ENCODE data around the gene NPTX1.
A peak's percentile ranks its signal among the peaks of the same experiment; 100 is the strongest.

The NPTX1 gene

GRCh38 chr17:80461528-80462160, 14.8 kb downstream of the NPTX1 start:
- DNase-seq (ENCODE audit: low spot score in 2 of 2) = no peak
- Mint-ChIP-seq H3K9me3 (no peaks in the 10 kb centered on the region), H3K27ac (no peak overlapping the region), H3K4me1 (peaks cover 14% of the 10 kb centered on the region), H3K4me3 (no peak overlapping the region), H3K36me3 (no peaks in the 10 kb centered on the region)
- ATAC-seq = no peak

GRCh38 chr17:80460429-80460834, 16.0 kb downstream of the NPTX1 start:
- ATAC-seq = no peak
- Mint-ChIP-seq H3K36me3 (peaks cover 5% of the 10 kb centered on the region), H3K4me3 (no peak overlapping the region), H3K9me3 (no peaks in the 10 kb centered on the region), H3K27ac (no peak overlapping the region), H3K4me1 (peaks cover 22% of the 10 kb centered on the region)
- no peak for DNase-seq (ENCODE audit: low spot score in 2 of 2)

- H3K4me1 Mint-ChIP-seq = peaks cover 28% of the 10 kb centered on the region
- no peak overlapping the region for H3K27ac Mint-ChIP-seq
- ATAC-seq (no peak), DNase-seq (ENCODE audit: low spot score in 2 of 2) (no peak)
- no peak overlapping the region for H3K4me3 Mint-ChIP-seq
- H3K36me3 Mint-ChIP-seq = peaks cover 12% of the 10 kb centered on the region
- H3K9me3 Mint-ChIP-seq = no peaks in the 10 kb centered on the region
Observed at GRCh38 chr17:80459234-80459633, 17.2 kb downstream of the NPTX1 start.

- Mint-ChIP-seq H3K4me1 (peaks cover 36% of the 10 kb centered on the region), H3K9me3 (no peaks in the 10 kb centered on the region), H3K27ac (peak overlapping the region; percentile 17), H3K4me3 (no peak overlapping the region), H3K36me3 (peaks cover 12% of the 10 kb centered on the region)
- no peak for ATAC-seq
- no peak for DNase-seq (ENCODE audit: low spot score in 2 of 2)
Observed at GRCh38 chr17:80458016-80458415, 18.4 kb downstream of the NPTX1 start.

GRCh38 chr17:80457236-80457856, 19.1 kb downstream of the NPTX1 start:
- ATAC-seq (no peak), DNase-seq (ENCODE audit: low spot score in 2 of 2) (no peak)
- Mint-ChIP-seq H3K9me3 (no peaks in the 10 kb centered on the region), H3K4me3 (no peak overlapping the region), H3K4me1 (peaks cover 36% of the 10 kb centered on the region), H3K36me3 (peaks cover 12% of the 10 kb centered on the region), H3K27ac (peak overlapping the region; percentile 17)

- no peak for DNase-seq (ENCODE audit: low spot score in 2 of 2)
- H3K9me3 Mint-ChIP-seq = no peaks in the 10 kb centered on the region
- H3K27ac Mint-ChIP-seq = no peak overlapping the region
- ATAC-seq = no peak
- peaks cover 36% of the 10 kb centered on the region for H3K4me1 Mint-ChIP-seq
- H3K4me3 Mint-ChIP-seq = peak overlapping the region; percentile 92
- H3K36me3 Mint-ChIP-seq = peaks cover 12% of the 10 kb centered on the region
Observed at GRCh38 chr17:80456465-80457235, 19.8 kb downstream of the NPTX1 start.

- Mint-ChIP-seq H3K9me3 (no peaks in the 10 kb centered on the region), H3K36me3 (peaks cover 12% of the 10 kb centered on the region), H3K4me3 (peak overlapping the region; percentile 92), H3K4me1 (peaks cover 36% of the 10 kb centered on the region), H3K27ac (peak overlapping the region; percentile 98)
- DNase-seq (ENCODE audit: low spot score in 2 of 2) = no peak
- ATAC-seq = no peak
Observed at GRCh38 chr17:80455784-80456183, 20.6 kb downstream of the NPTX1 start.

- Mint-ChIP-seq H3K36me3 (peaks cover 12% of the 10 kb centered on the region), H3K4me3 (peak overlapping the region; percentile 92), H3K27ac (peak overlapping the region; percentile 98), H3K9me3 (no peaks in the 10 kb centered on the region), H3K4me1 (peaks cover 36% of the 10 kb centered on the region)
- DNase-seq (ENCODE audit: low spot score in 2 of 2) (no peak), ATAC-seq (peak; percentile 38)
Observed at GRCh38 chr17:80455336-80455710, 21.1 kb downstream of the NPTX1 start.

- H3K4me1 Mint-ChIP-seq = peaks cover 36% of the 10 kb centered on the region
- peak; percentile 94 for ATAC-seq
- no peaks in the 10 kb centered on the region for H3K9me3 Mint-ChIP-seq
- H3K27ac Mint-ChIP-seq = peak overlapping the region; percentile 98
- peak; percentile 96 to 98 for DNase-seq (ENCODE audit: low spot score in 2 of 2)
- peak overlapping the region; percentile 92 for H3K4me3 Mint-ChIP-seq
- H3K36me3 Mint-ChIP-seq = peaks cover 12% of the 10 kb centered on the region
Observed at GRCh38 chr17:80454557-80455335, 21.7 kb downstream of the NPTX1 start.

GRCh38 chr17:80453998-80454556, 22.3 kb downstream of the NPTX1 start:
- Mint-ChIP-seq H3K9me3 (no peaks in the 10 kb centered on the region), H3K4me3 (peak overlapping the region; percentile 92), H3K36me3 (peaks cover 12% of the 10 kb centered on the region), H3K4me1 (peaks cover 36% of the 10 kb centered on the region), H3K27ac (peak overlapping the region; percentile 98)
- DNase-seq (ENCODE audit: low spot score in 2 of 2) (no peak), ATAC-seq (no peak)

GRCh38 chr17:80453126-80453997, 23.0 kb downstream of the NPTX1 start:
- no peak for DNase-seq (ENCODE audit: low spot score in 2 of 2)
- ATAC-seq = no peak

GRCh38 chr17:80452173-80452915, 24.1 kb downstream of the NPTX1 start:
- DNase-seq (ENCODE audit: low spot score in 2 of 2) (no peak), ATAC-seq (no peak)
- Mint-ChIP-seq H3K27ac (no peak overlapping the region), H3K36me3 (peaks cover 12% of the 10 kb centered on the region), H3K4me3 (peak overlapping the region; percentile 92), H3K9me3 (no peaks in the 10 kb centered on the region), H3K4me1 (peaks cover 29% of the 10 kb centered on the region)

More at GRCh38 chr17:80453126-80453997, 23.0 kb downstream of the NPTX1 start:
- Mint-ChIP-seq H3K36me3 (peaks cover 12% of the 10 kb centered on the region), H3K4me1 (peaks cover 36% of the 10 kb centered on the region), H3K9me3 (no peaks in the 10 kb centered on the region), H3K4me3 (peak overlapping the region; percentile 92), H3K27ac (peak overlapping the region; percentile 98)

- Mint-ChIP-seq H3K36me3 (peaks cover 12% of the 10 kb centered on the region), H3K4me1 (peaks cover 19% of the 10 kb centered on the region), H3K4me3 (no peak overlapping the region), H3K9me3 (no peaks in the 10 kb centered on the region), H3K27ac (peak overlapping the region; percentile 45)
- no peak for DNase-seq (ENCODE audit: low spot score in 2 of 2)
- no peak for ATAC-seq
Observed at GRCh38 chr17:80451104-80451775, 25.2 kb downstream of the NPTX1 start.

All from stimulated activated effector memory CD8-positive, alpha-beta T cell treated with anti-CD3 and anti-CD28 coated beads, Interleukin-12 subunit alpha, Interleukin-12 subunit beta, amount 100 ng/mL, for 72 hours (primary cell).